NCI-H1694 (cell line): ENCODE data around the gene POLR3GL.

Source experiments
- DNase-seq: peaks from one replicate; lab custom pipeline; 2025; lab: John Stamatoyannopoulos, UW

Gene POLR3GL

GRCh38 chr1:145992958-145993617 is 28.6 kb downstream of the POLR3GL start:
- no peak for DNase-seq

DNA sequence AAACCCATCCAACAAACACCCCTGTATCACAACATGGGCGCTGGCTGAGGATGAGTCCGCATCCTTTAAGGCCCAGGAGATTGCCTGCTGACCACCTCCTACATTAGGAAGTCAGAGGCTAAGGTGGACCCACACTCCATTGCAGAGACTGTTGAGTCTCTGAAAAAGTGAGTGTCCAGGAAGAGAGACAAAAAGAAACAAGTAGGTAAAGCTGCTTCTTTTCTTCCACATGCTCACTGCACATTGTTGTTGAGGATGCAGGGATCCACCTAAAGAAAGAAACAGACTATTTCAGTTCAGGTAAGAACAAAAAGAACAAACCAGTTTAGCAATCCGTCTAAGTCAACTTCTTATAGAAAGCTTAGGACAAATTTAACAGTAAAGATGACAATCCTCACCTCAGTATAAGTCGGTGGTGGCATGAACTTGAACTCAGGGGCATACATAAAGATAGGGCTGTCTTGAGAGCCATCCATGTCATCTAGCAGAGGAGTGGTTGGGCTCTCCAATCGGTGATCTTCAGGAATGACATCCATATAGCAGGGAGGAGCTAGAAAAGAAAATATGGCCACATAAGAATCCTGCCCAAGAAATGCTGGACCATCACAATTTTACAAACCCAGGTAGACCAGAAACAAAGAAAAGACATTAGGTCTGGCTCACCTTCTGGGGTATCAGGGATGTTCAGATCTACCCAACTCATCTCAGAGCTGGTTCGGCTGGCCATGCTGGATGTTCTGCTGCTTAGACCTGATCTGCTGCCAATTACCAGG is 29.3 kb downstream of the POLR3GL start:
- DNase-seq: no peak

- DNase-seq: no peak
Observed at GRCh38 chr1:145994391-145995120, 30.1 kb downstream of the POLR3GL start.

DNA sequence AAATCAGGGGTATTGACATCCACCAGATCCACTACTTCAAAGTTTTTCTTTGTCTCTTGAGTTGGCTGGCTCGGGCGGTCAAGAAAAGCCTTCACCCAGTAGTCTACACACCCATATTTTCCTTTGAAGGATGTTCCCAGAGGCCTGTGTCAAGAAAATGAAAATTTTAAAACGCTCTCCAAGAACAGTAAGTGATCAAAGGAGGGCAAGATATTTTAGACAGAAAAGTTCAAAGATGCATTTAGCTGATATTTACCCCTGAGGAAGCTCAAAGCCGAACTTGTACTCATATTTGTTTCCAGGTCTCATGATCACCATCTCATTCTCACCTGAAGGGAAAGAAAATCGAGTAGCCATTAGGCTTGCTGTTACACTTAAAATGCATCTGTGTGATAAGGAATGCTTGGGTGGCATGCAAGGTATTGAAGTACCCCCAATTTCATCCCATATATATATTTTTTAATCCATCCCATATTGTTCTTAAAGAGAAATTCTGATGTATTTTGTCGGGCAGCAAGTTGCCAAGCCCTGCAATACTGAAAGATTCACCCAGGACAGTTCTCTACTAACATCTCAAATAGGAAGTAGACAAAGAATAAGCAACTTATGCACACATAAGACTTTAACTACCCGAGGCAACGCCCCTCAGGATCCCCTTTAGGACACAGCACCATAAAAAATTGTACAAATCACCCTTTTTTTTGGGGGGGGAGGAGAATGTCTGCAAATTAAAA is 30.8 kb downstream of the POLR3GL start:
- DNase-seq: no peak

- DNase-seq: no peak
Observed at GRCh38 chr1:145995964-145996432, 31.5 kb downstream of the POLR3GL start.

GRCh38 chr1:145996433-145997015 is 32.0 kb downstream of the POLR3GL start, which contains the start of gene TXNIP:
Gene TXNIP (minus strand): TSS chr1:145996579. CDS start chr1:145996266, 313 bp downstream.
- peak; percentile 95 for DNase-seq

- DNase-seq: peak; percentile 24
Observed at GRCh38 chr1:145997016-145997717, 32.7 kb downstream of the POLR3GL start.

GRCh38 chr1:145997718-145998023 is 33.2 kb downstream of the POLR3GL start:
- peak; percentile 19 for DNase-seq

GRCh38 chr1:145999321-146000024 is 35.0 kb downstream of the POLR3GL start:
- no peak for DNase-seq

DNA sequence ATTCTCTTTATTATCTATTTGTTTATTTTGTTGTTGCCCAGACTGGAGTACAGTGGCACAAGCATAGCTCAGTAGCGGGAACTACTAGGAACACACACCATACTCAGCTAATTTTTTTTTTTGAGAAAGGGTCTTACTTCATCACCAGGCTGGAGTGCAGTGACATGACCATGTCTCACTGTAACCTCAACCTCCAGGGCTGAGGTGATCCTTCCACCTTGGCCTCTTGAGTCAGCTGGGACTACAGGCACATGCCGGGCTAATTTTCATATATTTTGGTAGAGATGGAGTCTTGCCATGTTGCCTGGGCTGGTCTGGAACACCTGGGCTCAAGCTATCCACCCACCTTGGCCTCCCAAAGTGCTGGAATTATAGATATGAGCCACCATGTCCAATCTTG is 37.2 kb downstream of the POLR3GL start:
- no peak for DNase-seq

DNA sequence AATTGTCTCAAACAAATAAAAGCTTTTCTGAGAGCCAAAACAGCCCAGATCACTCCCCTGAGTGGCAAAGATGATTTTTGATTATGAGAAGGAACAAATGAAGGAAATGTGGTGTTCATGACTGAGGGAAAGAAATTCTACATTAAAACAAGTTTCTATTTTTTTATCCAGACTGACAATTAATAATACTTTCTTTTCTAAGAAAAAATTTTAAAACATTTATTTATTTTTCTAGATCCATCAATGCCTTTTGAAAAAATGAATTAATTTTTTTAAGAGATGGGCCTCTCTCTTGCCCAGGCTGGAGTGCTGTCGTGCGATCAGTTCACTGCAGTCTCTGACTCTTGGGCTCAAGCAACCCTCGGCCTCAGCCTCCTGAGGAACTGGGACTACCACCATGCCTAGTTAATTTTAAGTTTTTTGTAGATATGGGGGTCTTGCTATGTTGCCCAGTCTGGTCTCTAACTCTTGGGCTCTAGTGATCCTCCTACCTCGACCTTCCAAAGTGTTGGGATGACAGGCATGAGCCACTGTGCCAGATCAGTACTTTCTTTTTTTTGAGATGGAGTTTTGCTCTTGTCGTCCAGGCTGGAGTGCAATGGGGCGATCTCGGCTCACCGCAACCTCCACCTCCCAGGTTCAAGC is 43.1 kb downstream of the POLR3GL start:
- DNase-seq: no peak

DNA sequence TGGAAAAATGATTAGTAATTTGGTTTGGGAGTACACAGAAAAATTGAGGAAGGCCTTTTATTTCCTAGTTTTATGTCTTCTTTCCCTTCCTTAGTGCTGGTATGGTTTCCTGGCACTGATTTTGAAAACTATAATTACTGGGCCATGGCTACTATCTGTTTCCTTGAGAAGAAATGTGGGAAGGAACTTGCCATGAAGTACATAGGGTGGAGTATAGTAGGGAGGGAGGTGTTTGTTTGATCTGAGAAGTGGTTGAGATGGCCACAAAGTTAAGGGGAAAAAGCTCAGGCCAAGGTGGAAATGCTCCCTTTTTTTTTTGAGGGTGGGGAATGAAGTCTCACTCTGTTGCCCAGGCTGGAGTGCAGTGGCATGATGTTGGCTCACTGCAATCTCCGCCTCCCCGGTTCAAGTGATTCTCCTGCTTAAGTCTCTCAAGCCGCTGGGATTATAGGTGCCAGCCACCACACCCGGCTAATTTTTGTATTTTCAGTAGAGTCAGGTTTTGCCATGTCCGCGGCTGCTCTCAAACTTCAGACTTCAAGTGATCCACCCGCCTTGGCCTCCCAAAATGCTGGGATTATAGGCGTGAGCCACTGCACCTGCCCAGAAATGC is 45.7 kb downstream of the POLR3GL start:
- DNase-seq: no peak

GRCh38 chr1:146012703-146013558 is 48.4 kb downstream of the POLR3GL start:
- DNase-seq: peak; percentile 37

- no peak for DNase-seq
Observed at GRCh38 chr1:146013559-146013922, 49.1 kb downstream of the POLR3GL start.

DNA sequence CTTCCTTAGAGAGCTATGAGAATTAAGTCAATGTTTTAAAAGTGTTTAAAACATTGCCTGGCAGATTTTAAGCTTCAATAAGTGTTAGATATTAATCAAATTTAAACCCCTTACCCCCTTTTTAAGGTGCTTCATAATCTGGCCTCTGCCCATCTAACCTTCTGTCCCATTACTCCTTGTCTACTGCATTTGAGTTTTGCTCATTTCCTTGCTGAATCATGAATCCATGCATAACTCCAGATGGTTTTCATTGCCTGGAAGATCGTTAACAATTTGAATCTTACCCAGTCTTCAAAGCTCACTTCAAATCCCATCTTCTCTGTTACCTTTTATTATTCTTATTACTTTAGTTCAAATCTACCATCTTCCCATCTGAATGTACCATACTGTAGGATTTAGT is 52.4 kb downstream of the POLR3GL start:
- no peak for DNase-seq

DNA sequence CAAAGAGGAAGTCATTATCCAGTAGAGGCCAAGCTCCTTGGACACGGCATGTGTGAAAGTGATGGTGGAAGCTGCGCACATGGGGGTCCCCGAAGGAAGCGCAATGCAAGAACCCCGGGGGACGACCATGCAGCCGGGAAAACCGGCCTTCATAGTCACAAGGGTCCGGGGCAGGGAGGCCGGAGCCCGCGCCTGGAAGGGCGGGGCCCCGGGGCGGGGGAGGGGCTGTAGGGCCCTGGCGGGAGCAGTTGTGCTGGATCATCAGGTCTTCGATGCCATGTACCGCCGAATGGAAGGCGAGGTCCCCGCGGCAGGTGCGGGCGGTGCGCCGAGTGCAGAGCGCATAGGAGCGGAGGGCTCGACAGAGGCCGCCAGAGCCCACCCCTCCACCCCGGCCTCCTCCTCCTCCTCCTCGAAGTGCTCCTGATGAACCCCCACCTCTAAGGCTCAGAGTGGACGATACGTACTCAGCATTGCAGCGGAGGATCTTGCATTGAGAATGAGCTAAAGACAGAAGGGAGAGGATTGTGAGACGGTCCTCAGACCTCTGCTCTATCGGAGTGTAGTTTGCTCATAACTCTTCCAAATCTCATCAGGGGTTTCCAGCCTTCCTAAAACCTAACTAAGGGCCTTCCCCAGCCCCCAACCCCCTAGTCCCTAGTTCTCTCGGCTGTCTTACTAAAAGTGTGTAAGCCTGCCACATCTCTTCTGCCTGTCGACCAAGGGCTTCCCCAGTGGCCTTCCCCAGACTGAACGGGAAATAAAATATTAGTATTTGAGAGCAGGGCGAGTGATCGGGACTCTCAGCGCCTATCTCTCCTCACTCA is 55.0 kb downstream of the POLR3GL start:
- DNase-seq: no peak
